Measurements from ENCODE around the gene MAT1A.

The MAT1A gene

GRCh38 chr10:80281784-80282765 is 7.4 kb downstream of the MAT1A start:
- no peak for DNase-seq

- DNase-seq = no peak
Measured at GRCh38 chr10:80281292-80281691, 8.2 kb downstream of the MAT1A start.

GRCh38 chr10:80280071-80280800 is 9.2 kb downstream of the MAT1A start:
- no peak for DNase-seq

- DNase-seq = no peak
Measured at GRCh38 chr10:80279146-80279545, 10.3 kb downstream of the MAT1A start.

GRCh38 chr10:80278480-80278879 is 11.0 kb downstream of the MAT1A start:
- DNase-seq = no peak

GRCh38 chr10:80277567-80278250 is 11.7 kb downstream of the MAT1A start:
- no peak for DNase-seq

GRCh38 chr10:80277016-80277415 is 12.4 kb downstream of the MAT1A start:
- DNase-seq = no peak

GRCh38 chr10:80276335-80276734 is 13.1 kb downstream of the MAT1A start:
- DNase-seq = no peak

GRCh38 chr10:80275756-80276155 is 13.7 kb downstream of the MAT1A start:
- DNase-seq = no peak

GRCh38 chr10:80275135-80275498 is 14.3 kb downstream of the MAT1A start:
- no peak for DNase-seq

GRCh38 chr10:80274396-80275134 is 14.9 kb downstream of the MAT1A start:
- no peak for DNase-seq

GRCh38 chr10:80273523-80274170 is 15.8 kb downstream of the MAT1A start:
- DNase-seq = no peak

GRCh38 chr10:80272793-80273522 is 16.5 kb downstream of the MAT1A start:
- no peak for DNase-seq

GRCh38 chr10:80271416-80271815 is 18.0 kb downstream of the MAT1A start:
- no peak for DNase-seq

GRCh38 chr10:80270887-80271286 is 18.6 kb downstream of the MAT1A start:
- no peak for DNase-seq

- DNase-seq = no peak
Measured at GRCh38 chr10:80268938-80269588, 20.4 kb downstream of the MAT1A start.

GRCh38 chr10:80268266-80268665 is 21.2 kb downstream of the MAT1A start:
- no peak for DNase-seq

- DNase-seq = no peak
Measured at GRCh38 chr10:80266513-80266863, 23.0 kb downstream of the MAT1A start.

- no peak for DNase-seq
Measured at GRCh38 chr10:80265740-80266512, 23.5 kb downstream of the MAT1A start.
